ENCODE data around the gene BMPER.

The BMPER gene

GRCh38 chr7:33905389-33906032 is at the start of gene BMPER:
TSS of gene BMPER (plus strand) at chr7:33905539. CDS start at chr7:33905614, 75 bp downstream.
- TF ChIP-seq GATA3 (IDR thresholded peaks at IDR 0.05; ENCODE audit: low read depth, low read length) (no peak), GATA2 (IDR thresholded peaks at IDR 0.05; ENCODE audit: low read depth, low read length) (no peak)

- no peak for TF ChIP-seq GATA2 (IDR thresholded peaks at IDR 0.05; ENCODE audit: low read depth, low read length)
Measured at GRCh38 chr7:33861947-33862346, 43.4 kb upstream of the BMPER start.

- TF ChIP-seq GATA2 (IDR thresholded peaks at IDR 0.05; ENCODE audit: low read depth, low read length) (no peak), GATA3 (IDR thresholded peaks at IDR 0.05; ENCODE audit: low read depth, low read length) (no peak)
Measured at GRCh38 chr7:33862946-33863814, 42.2 kb upstream of the BMPER start.

GRCh38 chr7:33868166-33868565 is 37.2 kb upstream of the BMPER start:
- TF ChIP-seq GATA2 (IDR thresholded peaks at IDR 0.05; ENCODE audit: low read depth, low read length) (0 out of 2 replicates have a peak, but pooled peaks have one; percentile 11), GATA3 (IDR thresholded peaks at IDR 0.05; ENCODE audit: low read depth, low read length) (no peak)

- TF ChIP-seq GATA3 (IDR thresholded peaks at IDR 0.05; ENCODE audit: low read depth, low read length) (no peak), GATA2 (IDR thresholded peaks at IDR 0.05; ENCODE audit: low read depth, low read length) (no peak)
Measured at GRCh38 chr7:33869176-33869575, 36.2 kb upstream of the BMPER start.

GRCh38 chr7:33870120-33870519 is 35.2 kb upstream of the BMPER start:
- TF ChIP-seq GATA3 (IDR thresholded peaks at IDR 0.05; ENCODE audit: low read depth, low read length) (no peak), GATA2 (IDR thresholded peaks at IDR 0.05; ENCODE audit: low read depth, low read length) (no peak)

- TF ChIP-seq GATA3 (IDR thresholded peaks at IDR 0.05; ENCODE audit: low read depth, low read length) (no peak), GATA2 (IDR thresholded peaks at IDR 0.05; ENCODE audit: low read depth, low read length) (no peak)
Measured at GRCh38 chr7:33872870-33873269, 32.5 kb upstream of the BMPER start.

GRCh38 chr7:33873518-33873917 is 31.8 kb upstream of the BMPER start:
- TF ChIP-seq GATA3 (IDR thresholded peaks at IDR 0.05; ENCODE audit: low read depth, low read length) (no peak), GATA2 (IDR thresholded peaks at IDR 0.05; ENCODE audit: low read depth, low read length) (no peak)

- TF ChIP-seq GATA2 (IDR thresholded peaks at IDR 0.05; ENCODE audit: low read depth, low read length) (no peak), GATA3 (IDR thresholded peaks at IDR 0.05; ENCODE audit: low read depth, low read length) (no peak)
Measured at GRCh38 chr7:33873981-33874750, 31.2 kb upstream of the BMPER start.

- TF ChIP-seq GATA2 (IDR thresholded peaks at IDR 0.05; ENCODE audit: low read depth, low read length) (no peak), GATA3 (IDR thresholded peaks at IDR 0.05; ENCODE audit: low read depth, low read length) (no peak)
Measured at GRCh38 chr7:33874943-33875342, 30.4 kb upstream of the BMPER start.

- TF ChIP-seq GATA3 (IDR thresholded peaks at IDR 0.05; ENCODE audit: low read depth, low read length) (no peak), GATA2 (IDR thresholded peaks at IDR 0.05; ENCODE audit: low read depth, low read length) (no peak)
Measured at GRCh38 chr7:33876596-33877274, 28.6 kb upstream of the BMPER start.

GRCh38 chr7:33880787-33881186 is 24.6 kb upstream of the BMPER start:
- TF ChIP-seq GATA3 (IDR thresholded peaks at IDR 0.05; ENCODE audit: low read depth, low read length) (no peak), GATA2 (IDR thresholded peaks at IDR 0.05; ENCODE audit: low read depth, low read length) (no peak)

GRCh38 chr7:33881316-33881715 is 24.0 kb upstream of the BMPER start:
- TF ChIP-seq GATA2 (IDR thresholded peaks at IDR 0.05; ENCODE audit: low read depth, low read length) (no peak), GATA3 (IDR thresholded peaks at IDR 0.05; ENCODE audit: low read depth, low read length) (no peak)

Data from SH-SY5Y (cell line).